Activated effector memory CD4-positive, alpha-beta T cell treated with anti-CD3 and anti-CD28 coated beads, Interleukin-2, amount 50 U/mL, for 16 hours (primary cell): Measurements from ENCODE around the gene RAB6B.
A peak's percentile ranks its signal among the peaks of the same experiment; 100 is the strongest.

Source experiments
- DNase-seq: peaks from one replicate; pipeline ENCODE4 v3.0.0-alpha.2; 2020

The RAB6B gene

GRCh38 chr3:133880886-133881455 lies 14.7 kb downstream of the RAB6B start:
- no peak for DNase-seq

- DNase-seq = no peak
Observed at GRCh38 chr3:133880287-133880686, 15.4 kb downstream of the RAB6B start.

GRCh38 chr3:133878518-133878917 lies 17.2 kb downstream of the RAB6B start:
- DNase-seq = no peak

- DNase-seq = peak; percentile 9
Observed at GRCh38 chr3:133877221-133877620, 18.5 kb downstream of the RAB6B start.

GRCh38 chr3:133874761-133875438 lies 20.8 kb downstream of the RAB6B start:
- DNase-seq = no peak

- no peak for DNase-seq
Observed at GRCh38 chr3:133874344-133874743, 21.3 kb downstream of the RAB6B start.

- no peak for DNase-seq
Observed at GRCh38 chr3:133872781-133873180, 22.9 kb downstream of the RAB6B start.

- DNase-seq = no peak
Observed at GRCh38 chr3:133872161-133872560, 23.5 kb downstream of the RAB6B start.

- DNase-seq = no peak
Observed at GRCh38 chr3:133871368-133872090, 24.2 kb downstream of the RAB6B start.

- DNase-seq = no peak
Observed at GRCh38 chr3:133870822-133871221, 24.9 kb downstream of the RAB6B start.

GRCh38 chr3:133869586-133869985 lies 26.1 kb downstream of the RAB6B start:
- no peak for DNase-seq

- no peak for DNase-seq
Observed at GRCh38 chr3:133868758-133869475, 26.8 kb downstream of the RAB6B start.

- DNase-seq = no peak
Observed at GRCh38 chr3:133868186-133868585, 27.5 kb downstream of the RAB6B start.

- DNase-seq = no peak
Observed at GRCh38 chr3:133866141-133866540, 29.5 kb downstream of the RAB6B start.

- DNase-seq = no peak
Observed at GRCh38 chr3:133865136-133865855, 30.4 kb downstream of the RAB6B start.

- no peak for DNase-seq
Observed at GRCh38 chr3:133864616-133865015, 31.1 kb downstream of the RAB6B start.

- DNase-seq = no peak
Observed at GRCh38 chr3:133863911-133864310, 31.8 kb downstream of the RAB6B start.

- no peak for DNase-seq
Observed at GRCh38 chr3:133862161-133862560, 33.5 kb downstream of the RAB6B start.

GRCh38 chr3:133860519-133860918 lies 35.2 kb downstream of the RAB6B start:
- DNase-seq = no peak

GRCh38 chr3:133859381-133860234 lies 36.1 kb downstream of the RAB6B start:
- no peak for DNase-seq

- no peak for DNase-seq
Observed at GRCh38 chr3:133857767-133858166, 37.9 kb downstream of the RAB6B start.

GRCh38 chr3:133856316-133856715 lies 39.4 kb downstream of the RAB6B start:
- no peak for DNase-seq
